Measurements from ENCODE around the gene TAGLN2. TPM values are rescaled to one million over a fixed set of nuclear protein-coding genes. Genes with fewer than 3 reads are reported as not detected.

The TAGLN2 gene
- total RNA-seq, 1 experiment from 2014 or later = 66.9 TPM

- no peak for TF ChIP-seq ZMAT4 (CRISPR knock-in tag; IDR thresholded peaks at IDR 0.05)
- no peak for TF ChIP-seq TCF7 (CRISPR knock-in tag; IDR thresholded peaks at IDR 0.05; ENCODE audit: low read depth)
- no peak for TF ChIP-seq PREB (CRISPR knock-in tag; IDR thresholded peaks at IDR 0.05; ENCODE audit: borderline replicate concordance)
- TF ChIP-seq TP53 (CRISPR knock-in tag; IDR thresholded peaks at IDR 0.05) = no peak
- no peak for TF ChIP-seq AR (CRISPR knock-in tag; IDR thresholded peaks at IDR 0.05)
- no peak for TF ChIP-seq SMAD3 (CRISPR knock-in tag; IDR thresholded peaks at IDR 0.05; ENCODE audit: borderline replicate concordance)
- TF ChIP-seq FOXJ3 (CRISPR knock-in tag; IDR thresholded peaks at IDR 0.05; ENCODE audit: borderline replicate concordance) = no peak
- TF ChIP-seq ETV6 (CRISPR knock-in tag; IDR thresholded peaks at IDR 0.05) = no peak
- TF ChIP-seq GABPB1 (CRISPR knock-in tag; IDR thresholded peaks at IDR 0.05) = no peak
- no peak for TF ChIP-seq ERG (CRISPR knock-in tag; IDR thresholded peaks at IDR 0.05)
- no peak for TF ChIP-seq IRF1 (CRISPR knock-in tag; IDR thresholded peaks at IDR 0.05)
- no peak for TF ChIP-seq IRF2 (CRISPR knock-in tag; IDR thresholded peaks at IDR 0.05; ENCODE audit: borderline replicate concordance, low read depth)
- DNase-seq (ENCODE audit: low spot score) (no peak), ATAC-seq (no peak)
- no peaks in the 10 kb centered on the region for H3K36me3 Mint-ChIP-seq
- H3K4me1 Mint-ChIP-seq = no peaks in the 10 kb centered on the region
- H3K27ac Mint-ChIP-seq = no peak overlapping the region
- CTCF ChIA-PET = interaction anchor here (0.9 to 2.8 kb wide), 3 partner anchors 34 to 113 kb away, joined by 3 to 25 read pairs (median 5); no protein-coding TSS in a partner anchor
- POLR2A ChIA-PET = no interaction called here
- H3K27me3 Mint-ChIP-seq (ENCODE audit: low read depth) = peaks cover 3% of the 10 kb centered on the region; the same call in 1 of the 2 replicates
- no peaks in the 10 kb centered on the region for H3K9me3 Mint-ChIP-seq
- H3K4me3 Mint-ChIP-seq = no peak overlapping the region
Observed at GRCh38 chr1:159972443-159973205, 47.3 kb upstream of the TAGLN2 start.

GRCh38 chr1:159970932-159971342 lies 45.6 kb upstream of the TAGLN2 start:
- no peaks in the 10 kb centered on the region for H3K36me3 Mint-ChIP-seq
- TF ChIP-seq AFF4 (CRISPR knock-in tag; IDR thresholded peaks at IDR 0.05; ENCODE audit: borderline replicate concordance) = no peak
- no peak for TF ChIP-seq JAZF1 (CRISPR knock-in tag; IDR thresholded peaks at IDR 0.05)
- no peak for TF ChIP-seq NR1H2 (CRISPR knock-in tag; IDR thresholded peaks at IDR 0.05)
- no peak for TF ChIP-seq ZNF512 (CRISPR knock-in tag; IDR thresholded peaks at IDR 0.05; ENCODE audit: borderline replicate concordance)
- TF ChIP-seq ZNF425 (CRISPR knock-in tag; conservative IDR thresholded peaks at IDR 0.05) = no peak
- no peak for TF ChIP-seq IRF2 (CRISPR knock-in tag; IDR thresholded peaks at IDR 0.05; ENCODE audit: borderline replicate concordance, low read depth)
- TF ChIP-seq ATF1 (CRISPR knock-in tag; IDR thresholded peaks at IDR 0.05) = no peak
- TF ChIP-seq MXD4 (CRISPR knock-in tag; IDR thresholded peaks at IDR 0.05; ENCODE audit: borderline replicate concordance) = no peak

More at GRCh38 chr1:159970932-159971342, 45.6 kb upstream of the TAGLN2 start:
- ChIA-PET POLR2A (no interaction called here), CTCF (interaction anchor here (1.5 to 2.8 kb wide), 2 partner anchors 36 to 115 kb away, joined by 3 to 25 read pairs; no protein-coding TSS in a partner anchor)
- Mint-ChIP-seq H3K27ac (no peak overlapping the region), H3K9me3 (no peaks in the 10 kb centered on the region), H3K27me3 (ENCODE audit: low read depth) (no peaks in the 10 kb centered on the region; the same call in 1 of the 2 replicates), H3K4me3 (no peak overlapping the region), H3K4me1 (no peaks in the 10 kb centered on the region)
- ATAC-seq = no peak
- no peak for DNase-seq (ENCODE audit: low spot score)
